HG03432 (cell line): ENCODE data around the gene ACSL1.
"Not testable (repeated sequence)": the region's sequence is repeated elsewhere in the genome, so short reads cannot be mapped to it uniquely, and the experiment has no call there.

Experiments
- ATAC-seq: cut with Tn5 transposase; IDR thresholded peaks from one replicate; pipeline ENCODE4 v1.9.1; 2021; ENCODE audit warnings: mild to moderate bottlenecking, moderate library complexity; ENCODE audit not compliant: unreplicated experiment

The ACSL1 gene

GRCh38 chr4:184843984-184844554, 18.3 kb upstream of the ACSL1 start:
- ATAC-seq: no peak

GRCh38 chr4:184839075-184839399, 13.3 kb upstream of the ACSL1 start:
- not testable (repeated sequence) for ATAC-seq

- ATAC-seq: no peak
These were observed 12.7 kb upstream of the ACSL1 start for GRCh38 chr4:184838249-184839074.

GRCh38 chr4:184836613-184837012, 10.8 kb upstream of the ACSL1 start:
- no peak for ATAC-seq

GRCh38 chr4:184833046-184833838, 7.5 kb upstream of the ACSL1 start:
- no peak for ATAC-seq

- no peak for ATAC-seq
These were observed 5.4 kb upstream of the ACSL1 start for GRCh38 chr4:184831153-184831552.

GRCh38 chr4:184826691-184827270, 1.0 kb upstream of the ACSL1 start:
- peak; percentile 14 for ATAC-seq

GRCh38 chr4:184825141-184825895, 450 bp downstream of the ACSL1 start:
- ATAC-seq: peak; percentile 35

- no peak for ATAC-seq
These were observed 1.0 kb downstream of the ACSL1 start for GRCh38 chr4:184824776-184825084.

- ATAC-seq: peak; percentile 17
These were observed 1.5 kb downstream of the ACSL1 start for GRCh38 chr4:184824081-184824775.

GRCh38 chr4:184823014-184823413, 2.8 kb downstream of the ACSL1 start:
- ATAC-seq: no peak

GRCh38 chr4:184822356-184822755, 3.4 kb downstream of the ACSL1 start:
- no peak for ATAC-seq

GRCh38 chr4:184821242-184821641, 4.5 kb downstream of the ACSL1 start:
- ATAC-seq: no peak

GRCh38 chr4:184819786-184820185, 6.0 kb downstream of the ACSL1 start:
- no peak for ATAC-seq

GRCh38 chr4:184818216-184818564, 7.6 kb downstream of the ACSL1 start:
- peak; percentile 53 for ATAC-seq

- ATAC-seq: peak; percentile 3
These were observed 8.1 kb downstream of the ACSL1 start for GRCh38 chr4:184817494-184818215.

GRCh38 chr4:184816962-184817361, 8.8 kb downstream of the ACSL1 start:
- no peak for ATAC-seq

- ATAC-seq: peak; percentile 78
These were observed 10.5 kb downstream of the ACSL1 start for GRCh38 chr4:184815046-184815877.

- no peak for ATAC-seq
These were observed 11.1 kb downstream of the ACSL1 start for GRCh38 chr4:184814686-184815045.
